ENCODE data around the gene TRIM28.

- no peak for TF ChIP-seq POLR2A (IDR thresholded peaks at IDR 0.05; ENCODE audit: low read depth, low read length)
- TF ChIP-seq POLR2AphosphoS5 (IDR thresholded peaks at IDR 0.05; ENCODE audit: low read depth, low read length): no peak
Observed at GRCh38 chr19:58560007-58560887, 16.4 kb downstream of the TRIM28 start.

Measured in GM12892 (cell line).